Renal cortical epithelial cell (primary cell): ENCODE data around the gene POLR3A. TPM values are rescaled to one million over a fixed set of nuclear protein-coding genes. Genes with fewer than 3 reads are reported as not detected.

ENCODE experiments used
- total RNA-seq: library from RNA; depleted of rRNA; stranded (reverse); fragments of >200 nt; gene quantifications from 2 replicates; pipeline ENCODE4 v1.2.3, GENCODE V29; 2014

POLR3A gene
- total RNA-seq, 1 donor from 2014 or later = 17.6 TPM

Other genes starting within 250 kb of the POLR3A start
- 11.3 and 39.0 TPM in 2 replicates for gene DLG5, start 102.8 kb downstream of the POLR3A start, total RNA-seq
- 1,978 and 2,508 TPM in 2 replicates for gene RPS24, start 4.3 kb upstream of the POLR3A start, total RNA-seq